ENCODE measurements around the gene EVC. TPM values are rescaled to one million over a fixed set of nuclear protein-coding genes. Genes with fewer than 3 reads are reported as not detected.

Gene EVC
- total and polyA plus RNA-seq, 2 of the 8 experiments (the other 6 are each of a cell fraction or from before 2014, with no cell fraction given): 2.6 to 9.8 TPM

- TF ChIP-seq BRCA1 (IDR thresholded peaks at IDR 0.05; ENCODE audit: low read depth, low read length) (no peak), KDM4A (IDR thresholded peaks at IDR 0.05; ENCODE audit: low read depth, low read length, severe bottlenecking) (no peak), BACH1 (IDR thresholded peaks at IDR 0.05; ENCODE audit: low read length) (no peak), RXRA (IDR thresholded peaks at IDR 0.05; ENCODE audit: insufficient read depth, low read depth, low read length) (no peak), CTCF (IDR thresholded peaks at IDR 0.05; ENCODE audit: control extremely low read depth in 1 of 3, insufficient read depth in 1 of 3, low read depth in 1 of 3, low read length in 3 of 3) (no peak), FOSL1 (IDR thresholded peaks at IDR 0.05; ENCODE audit: insufficient read depth, low read depth, low read length) (no peak)
- H3K27me3 ChIP-seq (replicated peaks in 1 of 4; ENCODE audit: control insufficient read depth in 3 of 4, extremely low read depth in 1 of 4, insufficient read depth in 3 of 4, low read length in 3 of 4): peaks cover 0 to 19% (median 11%) of the 10 kb centered on the region in 4 experiments; a peak in 4 of 7 replicates
- DNase-seq (ENCODE audit: low read depth in 1 of 2, low spot score in 2 of 2) (no peak), FAIRE-seq (no peak)
- 0 out of 2 replicates have a peak overlapping the region, but pooled peaks have one; percentile 66 for H2AFZ ChIP-seq (ENCODE audit: low read length)
- peaks cover 22% of the 10 kb centered on the region; the same call in 1 of the 2 replicates for H3K23me2 ChIP-seq (ENCODE audit: low read depth, low read length)
- H2BK120ac ChIP-seq (replicated peaks; ENCODE audit: low read depth, low read length): no peak overlapping the region
- H3K4me1 ChIP-seq (replicated peaks in 1 of 4; ENCODE audit: control insufficient read depth in 3 of 4, insufficient read depth in 4 of 4, low read length in 3 of 4): peaks cover 3 to 19% (median 11%) of the 10 kb centered on the region in 4 experiments
- H3K79me2 ChIP-seq (ENCODE audit: control insufficient read depth in 1 of 2, insufficient read depth in 2 of 2, low read length in 2 of 2): no peaks in the 10 kb centered on the region
- no peak overlapping the region for H2BK15ac ChIP-seq (ENCODE audit: low read length)
- H3K4me2 ChIP-seq (ENCODE audit: insufficient read depth in 1 of 2, low read depth in 2 of 2, low read length in 2 of 2): peak overlapping the region; percentile 62 to 91
- H2AK5ac ChIP-seq (ENCODE audit: low read depth, low read length): no peak overlapping the region
- no peaks in the 10 kb centered on the region; the same call in 1 of the 2 replicates for H3K79me1 ChIP-seq (ENCODE audit: low read depth, low read length)
- H4K20me1 ChIP-seq (replicated peaks in 1 of 2; ENCODE audit: control insufficient read depth in 1 of 2, insufficient read depth in 2 of 2, low read length in 2 of 2): peaks cover 0 to 5% of the 10 kb centered on the region in 2 experiments
- no peak overlapping the region for H3K9ac ChIP-seq (replicated peaks in 1 of 4; ENCODE audit: extremely low read depth in 1 of 4, low read depth in 3 of 4, low read length in 3 of 4)
- H3K18ac ChIP-seq (ENCODE audit: extremely low read depth, low read length): no peak overlapping the region
- no peak overlapping the region for H3K27ac ChIP-seq (ENCODE audit: low read depth, low read length)
- ChIA-PET POLR2A (ENCODE audit: partially characterized antibody) (no interaction called here), CTCF (ENCODE audit: partially characterized antibody) (interaction anchor here (0.7 kb wide), 1 partner anchor 106 kb away, joined by 3 read pairs; no protein-coding TSS in a partner anchor)
- no peak overlapping the region for H4K5ac ChIP-seq (ENCODE audit: insufficient read length, low read depth, low read length)
- H3K36me3 ChIP-seq (ENCODE audit: control insufficient read depth in 2 of 4, insufficient read depth in 4 of 4, low read length in 3 of 4): peaks cover 0 to 7% (median 3%) of the 10 kb centered on the region in 4 experiments; a peak in 3 of 8 replicates
- H3K9me3 ChIP-seq (ENCODE audit: insufficient read depth in 2 of 2, low read depth in 1 of 2, low read length in 1 of 2): peaks cover 4 to 8% of the 10 kb centered on the region in 2 experiments
- H4K91ac ChIP-seq (replicated peaks; ENCODE audit: insufficient read length, low read length): no peak overlapping the region
- H3K14ac ChIP-seq (ENCODE audit: insufficient read length): no peak overlapping the region
- no peak overlapping the region for H2BK20ac ChIP-seq (ENCODE audit: low read length)
- no peak overlapping the region for H2BK5ac ChIP-seq (ENCODE audit: low read depth, low read length)
- no peak overlapping the region for H3K23ac ChIP-seq (ENCODE audit: insufficient read length)
- no peak overlapping the region for H4K8ac ChIP-seq (ENCODE audit: extremely low read depth, insufficient read depth, low read length)
- no peak overlapping the region for H2BK12ac ChIP-seq (ENCODE audit: low read depth, low read length)
- H3K56ac ChIP-seq (replicated peaks; ENCODE audit: insufficient read length, low read depth, low read length): no peak overlapping the region
- 59% methylated on average over 5 of the region's 5 CpGs; no CpG with 5 or more reads in 1 of the 2 experiments for WGBS, 2 experiments (ENCODE audit: extremely low coverage in 1 of 2, insufficient coverage in 1 of 2, insufficient read length in 1 of 2, insufficient replicate concordance in 2 of 2, low coverage in 1 of 2, low lambda C conversion rate in 2 of 2, missing lambda C conversion rate in 1 of 2)
- no peak overlapping the region for H3K4ac ChIP-seq (replicated peaks; ENCODE audit: insufficient read length, low read depth, low read length)
- peak overlapping the region; percentile 58 to 72 (median 65); a peak in 6 of 8 replicates for H3K4me3 ChIP-seq (ENCODE audit: extremely low read depth in 1 of 4, insufficient read depth in 2 of 4, low read depth in 3 of 4, low read length in 4 of 4)
These were observed 3.6 kb upstream of the EVC start for GRCh38 chr4:5707366-5707765.

All from H1 (cell line).